Caco-2 (cell line): ENCODE results near the gene TCAP. TPM values are rescaled to one million over a fixed set of nuclear protein-coding genes. Genes with fewer than 3 reads are reported as not detected.

Experiments
- BruUV-seq: library from RNA; stranded (reverse); fragments of 400-500 nt; replicated peaks from 2 replicates; lab custom pipeline; 2021; lab: Mats Ljungman, UMichigan
- CTCF ChIA-PET: fragments of 300-600 bp; sonication (Branson Sonifier 250); formaldehyde crosslinking; loops from one replicate; lab custom pipeline; 2022; ENCODE audit warnings: antibody characterized with exemption; lab: Charles Lee
- POLR2A ChIA-PET: fragments of 300-600 bp; sonication (Branson Sonifier 250); formaldehyde crosslinking; loops from one replicate; lab custom pipeline; 2022; ENCODE audit warnings: antibody characterized with exemption; lab: Charles Lee
- DNase-seq, 2 experiments: peaks; one replicate each; pipeline versions ENCODE4 v3.0.0 to v3.0.0-alpha.2; 2020 to 2022
- H3K27me3 ChIP-seq: replicated peaks from 2 replicates; pipeline ENCODE4 v1.6.0; 2011; ENCODE audit warnings: low read length; ENCODE audit not compliant: control insufficient read depth, insufficient read depth
- H3K36me3 ChIP-seq: 2 replicates; pipeline ENCODE4 v1.5.1; 2011; ENCODE audit warnings: low read length; ENCODE audit not compliant: control insufficient read depth, insufficient read depth
- H3K4me1 ChIP-seq: fragments of 250-450 bp; sonication (Bioruptor Pico); 2 replicates; pipeline ENCODE4 v1.5.1; 2020; ENCODE audit warnings: mild to moderate bottlenecking
- H3K4me3 ChIP-seq: 2 replicates; pipeline ENCODE4 v1.5.1; 2011; ENCODE audit warnings: low read depth, mild to moderate bottlenecking, control low read depth, low read length
- H3K9me3 ChIP-seq: fragments of 250-450 bp; sonication (Bioruptor Pico); 2 replicates; pipeline ENCODE4 v1.5.1; 2020; ENCODE audit warnings: mild to moderate bottlenecking, moderate library complexity
- H3K27ac Mint-ChIP-seq: one replicate; pipeline ENCODE4 v1.8.0; 2022; ENCODE audit warnings: mixed read lengths; ENCODE audit not compliant: unreplicated experiment
- H3K27me3 Mint-ChIP-seq: one replicate; pipeline ENCODE4 v1.8.0; 2022; ENCODE audit warnings: mixed read lengths; ENCODE audit not compliant: insufficient read depth, unreplicated experiment
- H3K36me3 Mint-ChIP-seq: one replicate; pipeline ENCODE4 v1.8.0; 2022; ENCODE audit warnings: mild to moderate bottlenecking, mixed read lengths; ENCODE audit not compliant: insufficient read depth, unreplicated experiment
- H3K4me1 Mint-ChIP-seq: one replicate; pipeline ENCODE4 v1.8.0; 2022; ENCODE audit warnings: low read depth, mixed read lengths; ENCODE audit not compliant: unreplicated experiment
- H3K4me3 Mint-ChIP-seq: one replicate; pipeline ENCODE4 v1.8.0; 2022; ENCODE audit warnings: mild to moderate bottlenecking, moderate library complexity, mixed read lengths; ENCODE audit not compliant: unreplicated experiment
- H3K9me3 Mint-ChIP-seq: one replicate; pipeline ENCODE4 v1.8.0; 2022; ENCODE audit warnings: mixed read lengths; ENCODE audit not compliant: unreplicated experiment
- intact Hi-C: fragments of 100-400 bp; cut with micrococcal nuclease; formaldehyde crosslinking; loops from one replicate; pipeline ENCODE4 v1.10.0; 2022; ENCODE audit not compliant: unreplicated experiment
- total RNA-seq: library from RNA; stranded (reverse); gene quantifications from 2 replicates; pipeline ENCODE4 v1.2.3, GENCODE V29; 2022
- TF ChIP-seq, protein P1 (sequence below), 2 experiments: fragments of 200-600 bp in 1 of 2; IDR thresholded peaks; 1 replicate in 1 of 2; 2 replicates in 1 of 2; pipeline versions ENCODE4 v1.5.1 to v1.8.0; 2011 to 2022; ENCODE audit warnings: antibody characterized with exemption in 1 of 2, control low read depth in 1 of 2, inconsistent platforms in 1 of 2, low read depth in 1 of 2, low read length in 1 of 2, mild to moderate bottlenecking in 1 of 2, moderate library complexity in 1 of 2; ENCODE audit not compliant: insufficient read depth in 1 of 2, severe bottlenecking in 1 of 2, unreplicated experiment in 1 of 2

Gene TCAP
- total RNA-seq, 1 experiment from 2014 or later = 1.6 TPM

DNA sequence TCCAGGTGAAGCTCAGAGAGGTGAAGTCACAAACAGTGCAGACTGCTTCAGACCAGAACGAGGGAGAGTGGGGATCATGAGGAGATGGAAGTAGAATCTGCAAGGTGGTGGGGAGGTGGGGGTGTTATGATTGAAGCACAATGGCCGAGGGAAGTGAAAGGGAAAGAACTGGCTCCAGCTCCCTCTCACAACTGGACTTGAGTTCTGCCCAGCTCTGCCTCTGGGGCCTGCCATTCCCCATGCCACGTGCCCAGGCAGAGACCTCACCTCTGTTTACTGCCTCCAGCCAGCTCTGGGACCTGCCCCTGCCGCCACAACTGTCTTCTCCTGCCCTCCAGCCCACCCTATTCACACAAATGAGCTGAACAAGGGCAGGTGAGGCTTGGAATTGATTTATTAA lies 5.6 kb downstream of the TCAP start:
- Mint-ChIP-seq H3K36me3 (peaks cover 6% of the 10 kb centered on the region), H3K27me3 (peaks cover 4% of the 10 kb centered on the region), H3K9me3 (no peaks in the 10 kb centered on the region), H3K4me3 (no peak overlapping the region), H3K4me1 (peaks cover 12% of the 10 kb centered on the region), H3K27ac (no peak overlapping the region)
- no peak overlapping the region for H3K4me3 ChIP-seq
- H3K27me3 ChIP-seq = no peaks in the 10 kb centered on the region
- TF ChIP-seq, protein P1, sequence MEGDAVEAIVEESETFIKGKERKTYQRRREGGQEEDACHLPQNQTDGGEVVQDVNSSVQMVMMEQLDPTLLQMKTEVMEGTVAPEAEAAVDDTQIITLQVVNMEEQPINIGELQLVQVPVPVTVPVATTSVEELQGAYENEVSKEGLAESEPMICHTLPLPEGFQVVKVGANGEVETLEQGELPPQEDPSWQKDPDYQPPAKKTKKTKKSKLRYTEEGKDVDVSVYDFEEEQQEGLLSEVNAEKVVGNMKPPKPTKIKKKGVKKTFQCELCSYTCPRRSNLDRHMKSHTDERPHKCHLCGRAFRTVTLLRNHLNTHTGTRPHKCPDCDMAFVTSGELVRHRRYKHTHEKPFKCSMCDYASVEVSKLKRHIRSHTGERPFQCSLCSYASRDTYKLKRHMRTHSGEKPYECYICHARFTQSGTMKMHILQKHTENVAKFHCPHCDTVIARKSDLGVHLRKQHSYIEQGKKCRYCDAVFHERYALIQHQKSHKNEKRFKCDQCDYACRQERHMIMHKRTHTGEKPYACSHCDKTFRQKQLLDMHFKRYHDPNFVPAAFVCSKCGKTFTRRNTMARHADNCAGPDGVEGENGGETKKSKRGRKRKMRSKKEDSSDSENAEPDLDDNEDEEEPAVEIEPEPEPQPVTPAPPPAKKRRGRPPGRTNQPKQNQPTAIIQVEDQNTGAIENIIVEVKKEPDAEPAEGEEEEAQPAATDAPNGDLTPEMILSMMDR (IDR thresholded peaks at IDR 0.05; ENCODE audit: insufficient read depth in 1 of 2, low read depth in 1 of 2, low read length in 1 of 2, severe bottlenecking in 1 of 2, unreplicated experiment in 1 of 2) = no peak
- BruUV-seq = no TSS peak
- no peak for DNase-seq
- no peaks in the 10 kb centered on the region for H3K36me3 ChIP-seq
- ChIA-PET CTCF (interaction anchor here (0.8 to 4.9 kb wide), 7 partner anchors 12 to 123 kb away, joined by 3 to 44 read pairs (median 4); partner anchors contain the start of gene PGAP3), POLR2A (no interaction called here)
- intact Hi-C loops = no loop called here
- peaks cover 24% of the 10 kb centered on the region for H3K4me1 ChIP-seq
- no peaks in the 10 kb centered on the region for H3K9me3 ChIP-seq

DNA sequence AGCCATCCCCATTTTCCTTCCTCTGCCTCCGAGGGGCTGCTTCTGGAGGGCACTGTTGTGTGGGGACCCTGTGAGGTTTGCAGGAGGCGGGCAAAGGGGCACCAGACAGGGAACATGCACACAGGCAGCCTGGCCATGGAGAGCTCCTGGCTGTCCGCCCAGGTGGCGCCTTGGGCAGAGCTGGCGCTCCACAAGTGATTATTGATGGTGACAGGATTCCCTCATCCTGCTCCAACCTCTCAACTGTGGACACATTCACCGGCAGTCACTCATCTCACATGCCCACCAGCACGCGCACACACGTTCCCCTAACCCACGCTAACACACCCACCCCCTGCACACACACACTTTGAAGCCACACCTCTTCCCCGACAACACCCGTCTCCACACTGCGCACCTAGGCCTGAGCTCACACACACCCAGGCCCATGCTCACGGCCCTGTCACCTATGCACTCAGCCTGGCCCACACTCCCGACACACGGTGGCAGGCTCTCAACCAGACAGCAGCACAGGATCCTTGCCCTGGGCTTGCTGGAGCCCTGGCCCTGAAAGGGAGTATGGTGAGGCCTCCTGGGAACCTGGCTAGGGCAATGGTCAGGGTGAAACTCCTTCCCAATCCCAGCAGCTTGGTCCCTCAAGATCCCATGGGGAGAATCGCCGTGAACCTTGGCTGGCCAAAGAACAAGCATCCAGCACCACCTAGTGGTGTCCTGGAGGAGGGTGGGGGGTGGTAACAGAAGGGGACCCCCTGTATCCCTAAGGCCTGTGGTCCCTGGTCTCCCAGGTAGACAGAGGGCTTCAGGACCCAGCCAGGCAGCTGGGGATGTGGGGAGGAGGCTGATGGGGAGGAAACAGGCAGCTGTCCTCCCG lies 6.7 kb downstream of the TCAP start:
- no TSS peak for BruUV-seq
- Histone ChIP-seq H3K36me3 (no peaks in the 10 kb centered on the region), H3K4me1 (peaks cover 25% of the 10 kb centered on the region), H3K4me3 (no peak overlapping the region), H3K27me3 (no peaks in the 10 kb centered on the region), H3K9me3 (no peaks in the 10 kb centered on the region)
- TF ChIP-seq, protein P1 (IDR thresholded peaks at IDR 0.05; ENCODE audit: insufficient read depth in 1 of 2, low read depth in 1 of 2, low read length in 1 of 2, severe bottlenecking in 1 of 2, unreplicated experiment in 1 of 2) = peak; percentile 69 to 76
- no peaks in the 10 kb centered on the region for H3K9me3 Mint-ChIP-seq
- intact Hi-C loops = loop anchor here (1.0 kb wide), 1 partner anchor 50 kb away; no protein-coding TSS in a partner anchor
- peak in 1 of 2 experiments; percentile 60 for DNase-seq
- POLR2A ChIA-PET = no interaction called here
- H3K36me3 Mint-ChIP-seq = peaks cover 11% of the 10 kb centered on the region
- peaks cover 4% of the 10 kb centered on the region for H3K27me3 Mint-ChIP-seq
- H3K4me3 Mint-ChIP-seq = no peak overlapping the region
- H3K4me1 Mint-ChIP-seq = peaks cover 12% of the 10 kb centered on the region
- CTCF ChIA-PET = interaction anchor here (0.6 to 4.9 kb wide), 15 partner anchors 16 to 362 kb away, joined by 3 to 44 read pairs (median 3); partner anchors contain the start of genes ERBB2, PGAP3 and STARD3
- no peak overlapping the region for H3K27ac Mint-ChIP-seq

DNA sequence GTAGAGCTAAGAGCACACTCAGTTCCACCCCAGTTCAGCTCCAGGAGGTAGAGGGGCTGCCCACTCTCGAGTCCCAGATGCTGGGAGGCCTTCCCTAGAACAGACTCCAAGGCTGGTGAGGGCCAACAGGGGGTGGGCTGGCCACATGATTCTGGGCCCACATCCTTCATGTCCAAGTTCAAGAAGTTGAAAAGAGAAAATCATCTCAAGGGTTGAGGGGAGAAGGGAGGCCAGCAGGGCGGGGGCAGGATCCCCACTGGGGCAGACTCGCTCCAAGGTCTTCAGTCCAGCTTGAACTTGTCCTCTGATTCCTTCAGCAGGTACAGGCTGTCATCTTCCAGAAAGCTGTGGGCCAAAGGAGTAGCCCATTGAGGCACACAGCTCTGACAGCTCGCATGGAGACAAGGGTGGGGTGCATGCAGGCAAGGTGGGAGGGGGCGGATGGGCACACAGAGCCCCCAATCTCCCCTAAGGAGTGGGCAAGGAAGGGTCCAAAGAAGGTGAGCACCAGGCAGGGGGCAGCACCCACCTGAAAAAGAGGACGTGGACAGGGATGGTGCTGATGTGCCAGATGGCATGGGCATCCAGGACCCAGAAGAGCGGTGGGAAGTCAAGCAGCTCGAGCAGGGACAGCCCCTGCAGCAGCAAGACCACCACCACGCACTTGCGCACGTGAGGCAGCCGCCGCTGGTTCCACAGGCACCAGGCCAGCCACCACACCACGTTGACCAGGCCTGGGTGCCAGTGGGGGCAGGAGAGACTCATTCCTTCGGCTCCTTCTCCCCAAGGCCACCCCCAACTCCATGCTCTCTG lies 7.6 kb downstream of the TCAP start:
- H3K27me3 ChIP-seq = no peaks in the 10 kb centered on the region
- H3K4me1 ChIP-seq = peaks cover 19% of the 10 kb centered on the region
- Mint-ChIP-seq H3K27ac (no peak overlapping the region), H3K4me3 (no peak overlapping the region), H3K36me3 (peaks cover 11% of the 10 kb centered on the region), H3K4me1 (peaks cover 12% of the 10 kb centered on the region), H3K27me3 (peaks cover 4% of the 10 kb centered on the region), H3K9me3 (no peaks in the 10 kb centered on the region)
- H3K9me3 ChIP-seq = no peaks in the 10 kb centered on the region
- no peaks in the 10 kb centered on the region for H3K36me3 ChIP-seq
- DNase-seq = no peak
- POLR2A ChIA-PET = no interaction called here
- TF ChIP-seq, protein P1 (IDR thresholded peaks at IDR 0.05; ENCODE audit: insufficient read depth in 1 of 2, low read depth in 1 of 2, low read length in 1 of 2, severe bottlenecking in 1 of 2, unreplicated experiment in 1 of 2) = no peak
- intact Hi-C loops = loop anchor here (1.0 kb wide), 1 partner anchor 50 kb away; no protein-coding TSS in a partner anchor
- no peak overlapping the region for H3K4me3 ChIP-seq
- CTCF ChIA-PET = interaction anchor here (0.8 to 4.9 kb wide), 11 partner anchors 15 to 66 kb away, joined by 3 to 44 read pairs (median 3); partner anchors contain the start of genes PGAP3 and STARD3
- no TSS peak for BruUV-seq
